Right atrium auricular region (tissue), 2 donors: ENCODE results near the gene PYGB. TPM values are rescaled to one million over a fixed set of nuclear protein-coding genes. Genes with fewer than 3 reads are reported as not detected.

Experiments
- DNase-seq: peaks from one replicate; pipeline ENCODE4 v3.0.0-alpha.2; 2019; ENCODE audit warnings: low spot score
- H3K27ac ChIP-seq, 2 donors: fragments of 200-600 bp; sonication (generic); 1 replicate in 1 of 2; 2 replicates in 1 of 2; pipeline ENCODE4 v1.5.1; 2016 to 2019
- H3K27me3 ChIP-seq, 2 donors: fragments of 200-600 bp; sonication (generic); one replicate each; pipeline versions ENCODE4 v1.5.1 to v1.6.0; 2017 to 2019
- H3K36me3 ChIP-seq: fragments of 200-600 bp; sonication (generic); one replicate; pipeline ENCODE4 v1.5.1; 2016
- H3K4me1 ChIP-seq, 2 donors: fragments of 200-600 bp; sonication (generic); one replicate each; pipeline versions ENCODE4 v1.5.1 to v1.6.0; 2017 to 2019
- H3K4me3 ChIP-seq, 2 donors: fragments of 200-600 bp; sonication (generic); 1 replicate in 1 of 2; 2 replicates in 1 of 2; pipeline ENCODE4 v1.5.1; 2017 to 2019; ENCODE audit warnings: mild to moderate bottlenecking in 1 of 2, moderate library complexity in 1 of 2
- H3K9me3 ChIP-seq, 2 donors: fragments of 200-600 bp; sonication (generic); one replicate each; pipeline ENCODE4 v1.5.1; 2019
- total RNA-seq, 2 donors: library from RNA; depleted of rRNA; stranded (reverse); fragments of >200 nt; gene quantifications; one replicate each; pipeline ENCODE4 v1.1.0, GENCODE V29; 2016
- TF ChIP-seq, protein P1 (sequence below), 2 donors: fragments of 200-600 bp; sonication (generic); IDR thresholded peaks; one replicate each; pipeline ENCODE4 v1.5.1; 2019; ENCODE audit warnings: antibody characterized with exemption in 2 of 2

The PYGB gene
- total RNA-seq, 2 donors from 2014 or later, result 145 to 174 TPM

DNA sequence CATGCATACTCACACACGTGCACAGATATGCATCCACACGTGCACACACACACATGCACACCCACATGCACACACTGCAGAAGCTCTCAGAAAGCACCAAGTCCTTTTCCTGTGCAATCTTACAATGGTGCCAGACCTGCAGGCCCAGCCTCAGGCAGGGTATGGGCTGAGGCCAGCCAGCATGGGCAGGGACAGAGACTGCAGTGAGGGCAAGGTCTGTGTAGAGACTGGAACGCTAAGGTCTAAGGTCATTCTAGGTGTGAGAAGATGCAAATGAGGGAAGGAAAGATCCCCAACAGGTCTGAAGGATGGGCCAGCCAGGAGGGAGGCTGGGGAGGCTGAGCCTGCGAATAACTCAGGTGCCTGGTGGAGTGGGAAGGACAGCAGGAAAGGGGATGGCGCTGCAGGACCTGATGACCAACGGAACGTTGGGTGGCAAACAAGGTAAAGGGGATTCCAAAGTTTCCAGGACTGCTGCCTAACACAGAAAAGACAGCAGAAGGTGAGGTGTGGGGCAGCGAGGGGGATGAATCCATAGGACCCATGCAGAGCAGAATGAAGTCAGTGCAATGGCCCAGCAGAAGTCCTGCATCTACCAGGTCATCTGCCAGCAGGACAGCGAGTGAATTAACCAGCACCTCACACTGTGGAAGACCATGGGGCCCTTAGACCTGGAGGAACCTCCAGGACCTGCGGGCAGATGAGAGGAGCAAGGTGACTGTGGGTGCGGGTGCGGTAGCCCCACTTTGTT is 75.8 kb downstream of the PYGB start:
- Histone ChIP-seq H3K4me3 (no peak overlapping the region), H3K27ac (no peak overlapping the region)
- TF ChIP-seq, protein P1, sequence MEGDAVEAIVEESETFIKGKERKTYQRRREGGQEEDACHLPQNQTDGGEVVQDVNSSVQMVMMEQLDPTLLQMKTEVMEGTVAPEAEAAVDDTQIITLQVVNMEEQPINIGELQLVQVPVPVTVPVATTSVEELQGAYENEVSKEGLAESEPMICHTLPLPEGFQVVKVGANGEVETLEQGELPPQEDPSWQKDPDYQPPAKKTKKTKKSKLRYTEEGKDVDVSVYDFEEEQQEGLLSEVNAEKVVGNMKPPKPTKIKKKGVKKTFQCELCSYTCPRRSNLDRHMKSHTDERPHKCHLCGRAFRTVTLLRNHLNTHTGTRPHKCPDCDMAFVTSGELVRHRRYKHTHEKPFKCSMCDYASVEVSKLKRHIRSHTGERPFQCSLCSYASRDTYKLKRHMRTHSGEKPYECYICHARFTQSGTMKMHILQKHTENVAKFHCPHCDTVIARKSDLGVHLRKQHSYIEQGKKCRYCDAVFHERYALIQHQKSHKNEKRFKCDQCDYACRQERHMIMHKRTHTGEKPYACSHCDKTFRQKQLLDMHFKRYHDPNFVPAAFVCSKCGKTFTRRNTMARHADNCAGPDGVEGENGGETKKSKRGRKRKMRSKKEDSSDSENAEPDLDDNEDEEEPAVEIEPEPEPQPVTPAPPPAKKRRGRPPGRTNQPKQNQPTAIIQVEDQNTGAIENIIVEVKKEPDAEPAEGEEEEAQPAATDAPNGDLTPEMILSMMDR (IDR thresholded peaks at IDR 0.05), result no peak

DNA sequence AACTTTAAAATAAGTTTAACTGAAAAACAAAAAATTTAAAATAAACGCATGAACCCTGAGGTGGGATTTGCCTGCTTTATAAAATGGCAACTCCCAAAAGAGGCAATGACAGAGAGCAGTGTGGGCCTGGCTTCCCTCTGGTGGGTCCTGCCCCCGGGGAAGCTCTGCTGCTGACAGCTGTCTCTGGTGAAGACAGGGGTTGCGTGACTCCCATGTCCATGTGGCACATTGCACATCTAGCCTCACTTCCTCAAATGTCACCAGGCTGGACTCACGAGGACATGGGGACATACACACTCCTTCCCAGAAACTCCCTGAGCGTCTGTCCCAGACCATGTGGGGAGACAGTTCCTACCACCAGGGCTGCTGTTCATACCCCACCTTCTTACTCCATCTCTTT is 76.5 kb downstream of the PYGB start:
- no peaks in the 10 kb centered on the region for H3K9me3 ChIP-seq

More for the DNA sequence above, 75.8 kb downstream of the PYGB start:
- Histone ChIP-seq H3K36me3 (peaks cover 9% of the 10 kb centered on the region), H3K27me3 (no peaks in the 10 kb centered on the region), H3K4me1 (peaks cover 0 to 22% of the 10 kb centered on the region in 2 donors), H3K9me3 (no peaks in the 10 kb centered on the region)
- peak; percentile 46 for DNase-seq

DNA sequence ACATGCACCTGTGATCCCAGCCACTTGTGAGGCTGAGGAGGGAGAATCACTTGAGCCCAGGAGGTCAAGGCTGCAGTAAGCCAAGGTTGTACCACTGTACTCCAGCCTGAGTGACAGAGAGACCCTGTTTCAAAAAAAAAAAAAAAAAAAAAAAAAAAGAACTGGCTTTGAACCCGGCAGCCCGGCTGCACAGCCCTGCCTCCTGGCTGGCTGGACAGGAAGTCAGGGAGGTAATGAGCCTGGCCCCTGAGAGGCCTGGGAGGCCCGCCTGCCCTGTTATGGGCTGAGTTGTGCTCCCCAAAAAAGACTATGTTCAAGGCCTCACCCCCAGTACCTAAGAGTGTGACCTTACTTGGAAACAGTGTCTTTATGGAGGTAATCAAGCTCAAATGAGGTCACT is 77.2 kb downstream of the PYGB start:
- TF ChIP-seq, protein P1 (IDR thresholded peaks at IDR 0.05), result no peak
- Histone ChIP-seq H3K4me3 (no peak overlapping the region), H3K9me3 (no peaks in the 10 kb centered on the region), H3K27me3 (no peaks in the 10 kb centered on the region), H3K27ac (no peak overlapping the region), H3K36me3 (peaks cover 9% of the 10 kb centered on the region), H3K4me1 (peaks cover 0 to 8% of the 10 kb centered on the region in 2 donors)
- no peak for DNase-seq

More for the DNA sequence above, 76.5 kb downstream of the PYGB start:
- Histone ChIP-seq H3K27me3 (no peaks in the 10 kb centered on the region), H3K4me1 (peaks cover 0 to 15% of the 10 kb centered on the region in 2 donors), H3K27ac (no peak overlapping the region), H3K36me3 (peaks cover 9% of the 10 kb centered on the region), H3K4me3 (no peak overlapping the region)
- TF ChIP-seq, protein P1 (IDR thresholded peaks at IDR 0.05), result no peak
- DNase-seq, result peak; percentile 72

DNA sequence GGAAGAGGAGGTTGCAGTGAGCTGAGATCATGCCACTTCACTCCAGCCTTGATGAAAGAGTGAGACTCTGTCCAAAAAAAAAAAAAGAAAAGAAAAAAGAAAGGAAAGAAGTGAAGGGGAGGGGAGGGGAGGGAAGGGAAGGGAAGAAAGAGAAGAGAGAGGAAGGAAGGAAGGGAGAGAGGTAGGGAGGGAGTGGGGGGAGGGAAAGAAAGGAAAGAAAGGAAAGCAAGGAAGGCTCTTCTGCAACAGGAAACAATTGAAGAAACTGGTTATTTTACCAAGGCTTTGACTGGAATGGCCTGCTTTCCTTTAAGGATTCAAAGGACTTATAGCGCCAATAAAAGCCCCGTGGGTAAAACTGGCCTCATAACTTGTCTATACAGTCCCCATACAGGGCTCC is 78.1 kb downstream of the PYGB start:
- no peak for DNase-seq
- no peak overlapping the region for H3K4me3 ChIP-seq
- H3K4me1 ChIP-seq, result peaks cover 0 to 4% of the 10 kb centered on the region in 2 donors
- no peak overlapping the region for H3K27ac ChIP-seq
- no peaks in the 10 kb centered on the region for H3K9me3 ChIP-seq
- peaks cover 9% of the 10 kb centered on the region for H3K36me3 ChIP-seq
- no peaks in the 10 kb centered on the region for H3K27me3 ChIP-seq
- TF ChIP-seq, protein P1 (IDR thresholded peaks at IDR 0.05), result no peak

DNA sequence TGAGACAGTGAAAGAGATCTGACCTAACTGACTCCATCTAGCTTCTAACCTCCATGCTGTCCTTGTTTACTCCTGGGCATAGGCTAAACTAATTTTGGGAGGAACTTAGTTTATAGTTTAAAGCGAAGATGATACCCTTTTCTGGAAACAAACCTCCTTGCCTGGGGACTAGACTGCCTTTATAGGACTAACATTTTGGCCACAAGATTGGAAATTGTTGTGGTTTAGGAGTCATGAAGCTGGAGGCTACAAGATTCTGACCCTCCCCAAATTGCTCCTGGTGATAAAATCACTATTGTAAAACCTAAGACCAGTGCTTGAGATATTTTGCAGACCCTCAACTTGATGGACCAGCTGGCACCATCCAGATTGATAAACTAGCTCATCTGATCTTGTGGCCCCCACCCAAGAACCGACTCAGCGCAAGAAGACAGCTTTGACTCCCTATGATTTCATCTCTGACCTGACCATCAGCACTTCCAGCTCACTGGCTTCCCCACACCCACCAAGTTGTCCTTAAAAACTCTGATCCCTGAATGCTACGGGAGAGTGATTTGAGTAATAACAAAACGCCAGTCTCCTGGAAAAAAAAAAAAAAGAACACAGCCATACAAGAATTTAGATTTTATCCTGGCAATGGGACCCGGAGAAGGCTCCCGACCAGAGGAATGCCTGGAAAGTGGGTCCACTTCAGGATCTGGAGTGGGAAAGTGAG is 79.8 kb downstream of the PYGB start:
- no peak for DNase-seq
- peaks cover 7% of the 10 kb centered on the region for H3K36me3 ChIP-seq
- no peak overlapping the region for H3K4me3 ChIP-seq
- no peaks in the 10 kb centered on the region for H3K27me3 ChIP-seq
- no peaks in the 10 kb centered on the region for H3K9me3 ChIP-seq
- H3K27ac ChIP-seq, result no peak overlapping the region
- TF ChIP-seq, protein P1 (IDR thresholded peaks at IDR 0.05), result no peak
- H3K4me1 ChIP-seq, result peaks cover 0 to 4% of the 10 kb centered on the region in 2 donors
